GM12873 (cell line): ENCODE results near the gene MGAT3.
A peak's percentile ranks its signal among the peaks of the same experiment; 100 is the strongest.

Experiments used
- TF ChIP-seq, protein P1 (sequence below): IDR thresholded peaks from 2 replicates; pipeline ENCODE4 v1.5.1; 2012; ENCODE audit warnings: low read depth, mild to moderate bottlenecking, moderate library complexity, low read length, control low read depth; ENCODE audit not compliant: insufficient read depth; ENCODE audit errors: missing control alignments

The MGAT3 gene

DNA sequence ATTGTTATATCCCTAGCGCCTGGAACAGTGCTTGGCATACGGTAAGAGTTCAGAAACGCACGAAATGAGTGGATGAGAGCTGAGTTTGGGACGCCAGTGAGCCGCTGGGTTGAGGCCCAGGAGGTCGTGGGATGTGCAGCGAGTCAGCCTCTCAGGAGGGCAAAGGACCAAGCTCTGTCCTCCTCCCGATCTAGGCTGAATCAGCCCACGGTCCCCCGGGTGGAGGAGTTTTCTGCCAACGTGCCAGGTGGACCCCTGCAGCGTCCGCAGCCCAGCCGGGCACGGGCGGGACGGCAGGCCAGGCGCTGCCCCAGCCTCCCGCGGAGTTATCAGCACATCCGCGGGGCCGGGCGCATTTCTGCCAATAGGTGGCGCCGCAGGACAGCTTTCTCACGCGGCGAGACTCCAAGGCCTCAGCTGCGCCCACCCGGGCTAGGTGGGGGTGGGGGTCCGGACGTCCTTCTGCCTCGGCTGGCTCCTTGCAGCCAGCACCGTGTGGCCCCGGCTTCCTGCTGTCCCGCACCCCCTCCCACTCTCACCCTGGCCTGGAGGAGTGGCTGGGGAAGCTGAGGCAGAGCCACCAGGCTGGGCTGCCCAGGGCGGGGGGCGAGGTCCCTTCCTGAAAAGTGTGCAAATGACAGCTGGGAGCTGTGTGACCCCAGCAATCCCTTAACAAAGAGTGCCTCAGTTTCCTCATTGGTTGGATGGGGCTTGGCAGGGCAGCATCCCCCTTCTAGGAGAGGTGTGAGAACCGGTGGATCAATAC, 78.0 kb downstream of the MGAT3 start:
- TF ChIP-seq, protein P1, sequence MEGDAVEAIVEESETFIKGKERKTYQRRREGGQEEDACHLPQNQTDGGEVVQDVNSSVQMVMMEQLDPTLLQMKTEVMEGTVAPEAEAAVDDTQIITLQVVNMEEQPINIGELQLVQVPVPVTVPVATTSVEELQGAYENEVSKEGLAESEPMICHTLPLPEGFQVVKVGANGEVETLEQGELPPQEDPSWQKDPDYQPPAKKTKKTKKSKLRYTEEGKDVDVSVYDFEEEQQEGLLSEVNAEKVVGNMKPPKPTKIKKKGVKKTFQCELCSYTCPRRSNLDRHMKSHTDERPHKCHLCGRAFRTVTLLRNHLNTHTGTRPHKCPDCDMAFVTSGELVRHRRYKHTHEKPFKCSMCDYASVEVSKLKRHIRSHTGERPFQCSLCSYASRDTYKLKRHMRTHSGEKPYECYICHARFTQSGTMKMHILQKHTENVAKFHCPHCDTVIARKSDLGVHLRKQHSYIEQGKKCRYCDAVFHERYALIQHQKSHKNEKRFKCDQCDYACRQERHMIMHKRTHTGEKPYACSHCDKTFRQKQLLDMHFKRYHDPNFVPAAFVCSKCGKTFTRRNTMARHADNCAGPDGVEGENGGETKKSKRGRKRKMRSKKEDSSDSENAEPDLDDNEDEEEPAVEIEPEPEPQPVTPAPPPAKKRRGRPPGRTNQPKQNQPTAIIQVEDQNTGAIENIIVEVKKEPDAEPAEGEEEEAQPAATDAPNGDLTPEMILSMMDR = peak; percentile 81

DNA sequence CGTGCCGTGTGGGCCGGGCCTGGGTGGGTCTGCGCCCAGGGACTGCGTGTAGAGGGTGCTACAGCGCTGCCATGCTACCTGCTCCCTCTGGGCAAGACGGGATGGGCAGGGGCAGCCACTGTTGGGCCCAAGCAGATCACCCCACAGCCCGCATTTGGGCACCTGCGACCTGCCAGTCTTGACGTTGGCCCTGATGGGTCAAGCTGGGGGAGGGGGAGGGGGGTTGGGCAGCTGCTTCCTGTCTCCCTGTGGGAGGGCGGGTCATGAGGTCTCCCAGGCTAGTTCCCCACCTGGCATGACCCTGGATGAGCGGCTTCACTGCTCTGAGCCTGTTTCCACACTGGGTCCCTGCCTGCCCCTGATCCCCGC, 78.5 kb downstream of the MGAT3 start:
- TF ChIP-seq, protein P1 = no peak

DNA sequence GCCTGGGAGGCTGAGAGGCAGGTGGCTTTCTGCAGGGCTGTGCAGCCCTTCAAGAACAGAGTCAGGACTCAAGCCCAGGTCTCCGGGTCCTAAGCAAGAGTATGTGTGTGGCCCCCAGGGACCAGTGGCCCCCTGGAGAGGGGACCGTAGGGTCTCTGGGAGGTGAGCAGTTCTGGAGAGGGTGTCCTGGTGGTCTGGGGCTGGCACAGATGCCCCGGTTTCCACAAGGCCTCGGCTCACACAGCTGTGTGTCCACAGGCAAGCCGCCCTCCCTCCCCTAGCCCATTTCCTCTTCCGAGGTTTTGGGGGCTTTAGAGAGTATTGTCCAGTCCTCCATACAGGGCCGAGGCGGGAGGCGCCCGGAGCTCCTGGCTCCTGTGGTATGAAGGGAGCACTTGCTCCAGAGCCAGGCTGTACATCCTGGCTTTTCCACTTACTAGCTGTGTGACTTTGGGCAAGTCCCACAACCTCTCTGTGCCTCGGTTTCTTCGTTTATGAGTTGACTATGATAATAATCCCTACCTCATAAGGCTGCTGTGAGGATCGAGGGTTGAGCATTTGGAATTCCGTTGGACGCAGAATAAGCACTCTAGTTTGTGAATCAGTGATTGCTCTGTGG, 79.1 kb downstream of the MGAT3 start:
- TF ChIP-seq, protein P1 = no peak

DNA sequence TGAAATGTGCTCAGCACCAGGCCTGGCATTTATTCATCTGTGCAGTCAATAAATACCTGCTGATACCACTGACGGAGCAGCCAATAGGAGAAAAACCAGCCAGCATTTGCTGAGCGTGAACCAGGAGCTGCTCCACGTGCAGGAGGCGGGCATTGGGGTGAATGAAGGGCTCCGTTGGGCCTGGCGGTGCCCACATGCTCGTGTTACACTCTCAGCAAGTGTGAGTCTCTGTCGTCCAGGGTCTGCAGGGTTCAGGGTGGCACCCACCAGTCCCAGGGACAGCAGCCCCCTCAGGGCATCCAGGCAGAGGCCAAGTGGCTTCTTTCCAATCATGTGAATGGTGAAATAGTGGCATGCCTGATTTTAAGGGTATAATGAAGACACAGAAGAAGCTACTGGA, 79.9 kb downstream of the MGAT3 start:
- TF ChIP-seq, protein P1 = no peak

DNA sequence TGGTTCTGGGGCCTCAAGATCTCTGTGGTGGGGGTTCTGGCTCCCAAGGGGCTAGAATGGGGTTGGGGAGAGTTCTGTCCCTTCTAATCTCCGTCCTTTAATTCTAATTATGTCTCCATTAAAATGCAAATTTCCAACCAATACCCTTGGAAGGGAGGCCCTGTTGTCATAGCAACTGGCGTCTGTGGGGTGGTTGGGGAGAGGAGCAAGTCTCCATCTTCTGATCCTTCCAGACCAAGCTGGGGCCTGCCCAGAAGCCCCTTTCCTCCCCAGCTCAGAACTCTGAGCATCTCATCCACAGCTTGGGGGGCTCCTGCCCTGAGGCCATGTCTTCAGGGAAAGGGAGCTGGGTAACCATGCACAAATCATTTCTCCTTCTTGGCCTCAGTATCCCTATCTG, 81.2 kb downstream of the MGAT3 start:
- TF ChIP-seq, protein P1 = no peak
